Fibroblast of lung (primary cell): ENCODE results near the gene COX6A1. TPM values are rescaled to one million over a fixed set of nuclear protein-coding genes. Genes with fewer than 3 reads are reported as not detected.

Experiments used
- DNase-seq, 2 donors: peaks; one replicate each; pipeline versions ENCODE4 v3.0.0 to v3.0.0-alpha.2; 2010; ENCODE audit warnings: low read depth in 2 of 2
- H2AFZ ChIP-seq: 2 replicates; pipeline ENCODE4 v1.5.1; 2012; ENCODE audit warnings: low read length, control low read depth, inconsistent platforms
- H3K27ac ChIP-seq: 2 replicates; pipeline ENCODE4 v1.5.1; 2011; ENCODE audit warnings: low read length, control low read depth; ENCODE audit not compliant: insufficient read depth
- H3K27me3 ChIP-seq: 2 replicates; pipeline ENCODE4 v1.5.1; 2011; ENCODE audit warnings: mild to moderate bottlenecking, low read length; ENCODE audit not compliant: control insufficient read depth, insufficient read depth
- H3K36me3 ChIP-seq: 2 replicates; pipeline ENCODE4 v1.5.1; 2011; ENCODE audit warnings: low read length; ENCODE audit not compliant: control insufficient read depth, insufficient read depth
- H3K4me1 ChIP-seq: 2 replicates; pipeline ENCODE4 v1.5.1; 2011; ENCODE audit warnings: low read length; ENCODE audit not compliant: control insufficient read depth, insufficient read depth; ENCODE audit errors: extremely low read depth
- H3K4me2 ChIP-seq: 2 replicates; pipeline ENCODE4 v1.5.1; 2011; ENCODE audit warnings: low read length, control low read depth; ENCODE audit not compliant: insufficient read depth; ENCODE audit errors: extremely low read depth
- H3K4me3 ChIP-seq, 4 experiments: fragments of 200-600 bp in 1 of 4; sonication (generic) in 1 of 4; replicated peaks in 1 of 4; 2 replicates each; pipeline ENCODE4 v1.5.1; 2011 to 2016; ENCODE audit warnings: low read length in 4 of 4, low read depth in 3 of 4, mild to moderate bottlenecking in 3 of 4, control low read depth in 2 of 4, inconsistent platforms in 1 of 4, mixed read lengths in 1 of 4; ENCODE audit not compliant: insufficient read depth in 1 of 4; ENCODE audit errors: control extremely low read depth in 1 of 4
- H3K79me2 ChIP-seq: 2 replicates; pipeline ENCODE4 v1.5.1; 2012; ENCODE audit warnings: mild to moderate bottlenecking, low read length, inconsistent platforms; ENCODE audit not compliant: control insufficient read depth, insufficient read depth
- H3K9ac ChIP-seq: 2 replicates; pipeline ENCODE4 v1.5.1; 2011; ENCODE audit warnings: mild to moderate bottlenecking, low read length, control low read depth; ENCODE audit not compliant: insufficient read depth
- H3K9me3 ChIP-seq: 2 replicates; pipeline ENCODE4 v1.5.1; 2012; ENCODE audit warnings: low read depth, low read length; ENCODE audit not compliant: control insufficient read depth, insufficient read depth
- H4K20me1 ChIP-seq: 2 replicates; pipeline ENCODE4 v1.5.1; 2011; ENCODE audit warnings: low read length; ENCODE audit not compliant: control insufficient read depth, insufficient read depth; ENCODE audit errors: extremely low read depth
- EZH2 ChIP-seq: IDR thresholded peaks from 2 replicates; pipeline ENCODE4 v1.5.1; 2012; ENCODE audit warnings: low read length, control low read depth, mild to moderate bottlenecking; ENCODE audit errors: missing control alignments
- polyA plus RNA-seq, 2 donors: library from polyadenylated mRNA; depleted of rRNA in 1 of 2; stranded (reverse) in 1 of 2; unstranded in 1 of 2; fragments of >200 nt; gene quantifications; 2 replicates each; pipeline ENCODE4 v1.2.1, GENCODE V29; 2011 to 2012; ENCODE audit warnings: missing spikeins in 1 of 2
- total RNA-seq: library from RNA; depleted of rRNA; stranded (reverse); fragments of >200 nt; gene quantifications from 2 replicates; pipeline ENCODE4 v1.2.1, GENCODE V29; 2014
- TF ChIP-seq, protein P1 (sequence below), 2 donors: IDR thresholded peaks in 1 of 2; conservative IDR thresholded peaks in 1 of 2; 1 replicate in 1 of 2; 2 replicates in 1 of 2; pipeline ENCODE4 v1.5.1; 2011 to 2012; ENCODE audit warnings: low read length in 2 of 2, control low read depth in 1 of 2, inconsistent platforms in 1 of 2, low read depth in 1 of 2, mild to moderate bottlenecking in 1 of 2

The COX6A1 gene
- total and polyA plus RNA-seq, 2 donors (not counting 1 experiment from before 2014, with no cell fraction given) = 312 to 512 TPM

DNA sequence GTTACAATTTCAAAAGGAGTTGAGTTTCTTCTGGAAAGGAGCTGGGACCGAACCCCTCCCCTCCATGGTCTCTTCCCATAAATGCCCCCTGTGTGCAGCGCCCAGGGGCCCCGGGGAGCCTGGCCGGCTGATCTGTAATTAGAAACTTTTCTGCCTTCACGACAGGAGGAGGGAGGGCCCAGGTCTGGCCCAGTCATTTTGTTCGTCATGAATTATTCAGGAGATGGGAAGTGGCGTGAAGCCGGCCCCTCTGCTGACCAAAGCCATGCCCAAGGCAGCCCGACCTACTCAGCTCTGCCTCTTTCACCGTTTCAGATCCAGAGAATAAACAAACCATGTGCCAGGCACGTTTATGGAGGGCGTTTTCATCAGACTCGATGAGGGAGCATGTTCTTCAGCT is 35.7 kb upstream of the COX6A1 start:
- Histone ChIP-seq H3K27me3 (no peaks in the 10 kb centered on the region), H3K27ac (no peak overlapping the region), H4K20me1 (no peaks in the 10 kb centered on the region), H3K4me1 (no peaks in the 10 kb centered on the region), H3K36me3 (no peaks in the 10 kb centered on the region), H3K4me3 (no peak overlapping the region), H3K9ac (no peak overlapping the region), H3K9me3 (no peaks in the 10 kb centered on the region), H3K4me2 (no peak overlapping the region), H3K79me2 (no peaks in the 10 kb centered on the region), H2AFZ (no peak overlapping the region)
- DNase-seq = peak in 1 of 2 donors; percentile 41
- TF ChIP-seq EZH2 = no peak
- TF ChIP-seq, protein P1, sequence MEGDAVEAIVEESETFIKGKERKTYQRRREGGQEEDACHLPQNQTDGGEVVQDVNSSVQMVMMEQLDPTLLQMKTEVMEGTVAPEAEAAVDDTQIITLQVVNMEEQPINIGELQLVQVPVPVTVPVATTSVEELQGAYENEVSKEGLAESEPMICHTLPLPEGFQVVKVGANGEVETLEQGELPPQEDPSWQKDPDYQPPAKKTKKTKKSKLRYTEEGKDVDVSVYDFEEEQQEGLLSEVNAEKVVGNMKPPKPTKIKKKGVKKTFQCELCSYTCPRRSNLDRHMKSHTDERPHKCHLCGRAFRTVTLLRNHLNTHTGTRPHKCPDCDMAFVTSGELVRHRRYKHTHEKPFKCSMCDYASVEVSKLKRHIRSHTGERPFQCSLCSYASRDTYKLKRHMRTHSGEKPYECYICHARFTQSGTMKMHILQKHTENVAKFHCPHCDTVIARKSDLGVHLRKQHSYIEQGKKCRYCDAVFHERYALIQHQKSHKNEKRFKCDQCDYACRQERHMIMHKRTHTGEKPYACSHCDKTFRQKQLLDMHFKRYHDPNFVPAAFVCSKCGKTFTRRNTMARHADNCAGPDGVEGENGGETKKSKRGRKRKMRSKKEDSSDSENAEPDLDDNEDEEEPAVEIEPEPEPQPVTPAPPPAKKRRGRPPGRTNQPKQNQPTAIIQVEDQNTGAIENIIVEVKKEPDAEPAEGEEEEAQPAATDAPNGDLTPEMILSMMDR (conservative IDR thresholded peaks at IDR 0.05 in 1 of 2, IDR thresholded peaks at IDR 0.05 in 1 of 2; ENCODE audit: low read depth in 1 of 2, low read length in 2 of 2) = no peak

DNA sequence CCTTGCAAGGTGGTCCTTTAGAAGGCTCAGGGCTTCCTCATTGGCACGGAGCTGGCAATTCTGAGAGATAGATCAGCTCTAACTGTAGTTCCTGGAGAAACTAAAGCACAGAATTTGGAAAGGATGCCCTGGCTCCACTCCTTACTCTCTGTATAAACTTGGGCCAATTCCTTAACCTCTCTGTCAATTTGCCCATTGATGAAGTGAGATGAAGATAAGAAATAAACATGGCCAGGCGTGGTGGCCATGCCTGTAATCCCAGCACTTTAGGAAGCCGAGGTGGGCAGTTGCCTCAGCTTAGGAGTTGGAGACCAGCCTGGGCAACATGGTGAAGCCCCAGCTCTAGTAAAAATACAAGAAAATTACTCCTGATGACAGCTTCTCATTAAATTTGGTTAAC is 34.0 kb upstream of the COX6A1 start:
- no peak overlapping the region for H2AFZ ChIP-seq
- H3K9me3 ChIP-seq = no peaks in the 10 kb centered on the region
- no peak for DNase-seq
- no peak overlapping the region for H3K4me2 ChIP-seq
- no peaks in the 10 kb centered on the region for H4K20me1 ChIP-seq
- no peaks in the 10 kb centered on the region for H3K36me3 ChIP-seq
- H3K4me1 ChIP-seq = no peaks in the 10 kb centered on the region
- H3K27me3 ChIP-seq = no peaks in the 10 kb centered on the region
- no peaks in the 10 kb centered on the region for H3K79me2 ChIP-seq
- H3K27ac ChIP-seq = no peak overlapping the region
- no peak for TF ChIP-seq EZH2
- TF ChIP-seq, protein P1 (conservative IDR thresholded peaks at IDR 0.05 in 1 of 2, IDR thresholded peaks at IDR 0.05 in 1 of 2; ENCODE audit: low read depth in 1 of 2, low read length in 2 of 2) = no peak
- H3K9ac ChIP-seq = no peak overlapping the region
- H3K4me3 ChIP-seq = no peak overlapping the region

DNA sequence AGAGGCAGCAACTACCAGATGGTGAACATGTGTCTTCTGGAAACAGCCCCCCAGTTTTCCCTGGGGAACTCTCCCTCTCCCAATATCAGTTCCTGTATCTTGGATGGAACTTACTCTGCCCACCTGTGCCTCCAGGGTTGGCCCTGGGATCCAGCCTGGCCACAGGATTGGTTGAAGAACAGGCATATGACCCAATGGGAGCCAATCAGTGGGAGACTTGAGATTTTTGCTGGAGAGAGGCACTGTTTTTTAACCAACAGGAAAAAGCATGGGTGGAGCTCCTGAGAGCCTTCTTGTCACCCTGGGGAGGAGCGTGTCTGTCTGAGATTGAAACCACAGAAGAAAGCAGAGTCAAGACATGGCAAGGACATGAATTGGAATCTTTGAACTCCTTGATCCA is 33.6 kb upstream of the COX6A1 start:
- H3K4me1 ChIP-seq = no peaks in the 10 kb centered on the region
- TF ChIP-seq, protein P1 (conservative IDR thresholded peaks at IDR 0.05 in 1 of 2, IDR thresholded peaks at IDR 0.05 in 1 of 2; ENCODE audit: low read depth in 1 of 2, low read length in 2 of 2) = no peak
- no peak for TF ChIP-seq EZH2
- H2AFZ ChIP-seq = no peak overlapping the region
- H3K36me3 ChIP-seq = no peaks in the 10 kb centered on the region
- DNase-seq = no peak
- H3K9me3 ChIP-seq = no peaks in the 10 kb centered on the region
- no peaks in the 10 kb centered on the region for H4K20me1 ChIP-seq
- H3K79me2 ChIP-seq = no peaks in the 10 kb centered on the region
- no peak overlapping the region for H3K9ac ChIP-seq
- no peak overlapping the region for H3K4me2 ChIP-seq
- H3K4me3 ChIP-seq = no peak overlapping the region
- H3K27me3 ChIP-seq = no peaks in the 10 kb centered on the region
- H3K27ac ChIP-seq = no peak overlapping the region
